D721Med (cell line): Measurements from ENCODE around the gene IP6K3.

Experiments used
- DNase-seq: peaks from one replicate; pipeline ENCODE4 v3.0.0; 2011; ENCODE audit warnings: low spot score; ENCODE audit not compliant: insufficient read length
- FAIRE-seq: peaks from 2 replicates; lab custom pipeline; 2011; peaks lifted over from hg19 to GRCh38; lab: Jason Lieb, UNC
- TF ChIP-seq, protein P1 (sequence below): IDR thresholded peaks from 2 replicates; pipeline ENCODE4 v1.5.1; 2012; ENCODE audit warnings: mild to moderate bottlenecking, control low read depth; ENCODE audit not compliant: insufficient read depth; ENCODE audit errors: missing control alignments

Gene IP6K3

DNA sequence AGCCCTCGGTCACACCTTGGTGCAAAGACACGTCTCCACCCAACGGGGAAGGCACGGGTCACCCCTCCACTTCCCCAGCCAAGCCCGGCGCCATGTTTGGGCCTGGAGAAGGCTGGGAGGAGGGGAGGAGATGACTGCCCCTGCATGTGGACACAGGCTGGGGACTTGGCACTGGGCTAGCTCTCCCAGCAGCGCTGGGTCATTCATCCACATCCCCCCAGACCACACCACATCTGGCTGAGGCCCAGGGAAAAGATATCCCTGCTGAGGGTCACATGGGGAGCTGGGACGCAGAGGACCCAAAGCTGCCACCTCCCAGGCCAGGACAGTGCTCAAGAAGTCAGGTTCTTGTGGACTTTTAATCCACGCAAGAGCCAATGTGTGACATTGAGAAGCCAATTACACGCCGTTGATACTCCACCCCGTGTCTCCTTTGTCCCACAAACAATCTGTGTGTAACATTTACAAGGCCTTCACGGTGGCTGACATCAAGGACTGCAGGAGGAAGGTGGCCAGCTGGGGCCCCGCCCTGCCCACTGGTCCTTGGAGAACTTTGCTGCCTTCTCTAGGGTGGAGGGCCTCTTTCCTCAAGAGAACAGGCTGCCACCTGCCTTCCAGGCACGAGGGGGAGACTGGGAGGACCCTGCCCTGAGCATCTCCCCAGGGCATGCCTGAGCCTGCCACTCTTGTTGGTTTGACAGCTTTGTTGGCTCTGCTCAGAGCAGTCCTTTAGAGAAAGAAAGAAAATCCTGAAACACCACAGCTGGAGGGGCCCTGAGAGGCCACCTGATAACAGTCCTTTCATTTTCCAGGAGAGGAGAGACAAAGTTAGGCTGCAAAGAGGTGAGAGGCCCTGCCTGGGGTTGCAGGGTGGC is 5.3 kb upstream of the IP6K3 start:
- no peak for FAIRE-seq
- TF ChIP-seq, protein P1, sequence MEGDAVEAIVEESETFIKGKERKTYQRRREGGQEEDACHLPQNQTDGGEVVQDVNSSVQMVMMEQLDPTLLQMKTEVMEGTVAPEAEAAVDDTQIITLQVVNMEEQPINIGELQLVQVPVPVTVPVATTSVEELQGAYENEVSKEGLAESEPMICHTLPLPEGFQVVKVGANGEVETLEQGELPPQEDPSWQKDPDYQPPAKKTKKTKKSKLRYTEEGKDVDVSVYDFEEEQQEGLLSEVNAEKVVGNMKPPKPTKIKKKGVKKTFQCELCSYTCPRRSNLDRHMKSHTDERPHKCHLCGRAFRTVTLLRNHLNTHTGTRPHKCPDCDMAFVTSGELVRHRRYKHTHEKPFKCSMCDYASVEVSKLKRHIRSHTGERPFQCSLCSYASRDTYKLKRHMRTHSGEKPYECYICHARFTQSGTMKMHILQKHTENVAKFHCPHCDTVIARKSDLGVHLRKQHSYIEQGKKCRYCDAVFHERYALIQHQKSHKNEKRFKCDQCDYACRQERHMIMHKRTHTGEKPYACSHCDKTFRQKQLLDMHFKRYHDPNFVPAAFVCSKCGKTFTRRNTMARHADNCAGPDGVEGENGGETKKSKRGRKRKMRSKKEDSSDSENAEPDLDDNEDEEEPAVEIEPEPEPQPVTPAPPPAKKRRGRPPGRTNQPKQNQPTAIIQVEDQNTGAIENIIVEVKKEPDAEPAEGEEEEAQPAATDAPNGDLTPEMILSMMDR: no peak

DNA sequence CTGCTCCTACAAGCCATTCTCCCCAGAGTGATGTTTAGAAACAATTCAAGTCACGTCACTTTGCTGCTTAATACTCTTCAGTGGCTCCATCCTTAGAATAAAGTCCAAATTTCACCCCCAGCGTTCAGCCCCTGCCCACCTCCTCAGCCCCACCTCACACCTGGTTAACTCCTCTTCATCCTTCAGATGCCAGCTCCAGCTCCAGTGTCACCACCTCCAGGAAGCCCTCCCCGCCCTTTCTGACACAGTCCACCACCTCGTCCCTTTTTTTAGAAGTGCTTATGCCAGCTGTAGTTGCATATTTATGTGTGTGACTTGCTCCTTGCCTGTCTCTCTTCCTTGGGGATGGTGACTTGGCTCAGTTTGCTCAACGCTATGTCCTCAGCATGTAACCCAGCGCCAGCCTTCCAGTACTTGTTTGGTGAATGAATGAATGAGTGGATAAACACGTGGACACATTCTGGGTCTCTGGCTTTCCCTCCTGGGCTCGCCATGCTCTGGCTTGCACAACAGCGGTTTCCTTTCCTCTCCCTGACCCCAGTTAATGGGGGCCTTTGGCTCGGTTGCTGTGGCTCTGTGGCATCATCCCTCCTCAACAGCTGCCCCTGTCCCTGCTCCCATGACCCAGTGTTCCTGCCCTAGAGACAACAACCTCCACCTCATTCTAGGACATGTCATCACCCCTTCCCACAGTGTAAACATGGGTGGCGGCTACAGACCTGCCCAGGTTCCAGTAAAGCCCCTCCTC is 3.7 kb upstream of the IP6K3 start:
- DNase-seq: no peak
- no peak for FAIRE-seq
- TF ChIP-seq, protein P1: no peak

More for the DNA sequence above, 5.3 kb upstream of the IP6K3 start:
- no peak for DNase-seq

DNA sequence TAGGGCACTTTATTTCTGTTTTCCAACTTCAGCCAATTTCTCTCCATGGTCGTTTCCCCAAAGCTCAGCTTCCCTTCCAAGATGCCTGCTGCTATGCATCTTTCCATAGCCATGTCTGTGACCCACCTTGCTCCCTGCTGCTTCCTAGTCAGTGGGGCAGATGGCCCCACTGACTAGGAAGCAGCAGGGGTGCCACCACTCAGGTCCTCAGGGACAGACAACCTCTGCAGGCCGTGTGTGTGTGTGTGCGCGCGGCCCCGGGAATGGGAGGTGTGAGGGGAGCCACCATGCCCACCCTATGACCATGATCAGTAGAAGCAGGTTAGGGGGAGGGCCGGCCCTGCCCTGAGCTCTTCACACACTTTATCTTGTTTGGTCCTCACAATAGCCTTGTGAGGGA is 2.7 kb upstream of the IP6K3 start:
- DNase-seq: no peak
- no peak for FAIRE-seq
- TF ChIP-seq, protein P1: no peak

DNA sequence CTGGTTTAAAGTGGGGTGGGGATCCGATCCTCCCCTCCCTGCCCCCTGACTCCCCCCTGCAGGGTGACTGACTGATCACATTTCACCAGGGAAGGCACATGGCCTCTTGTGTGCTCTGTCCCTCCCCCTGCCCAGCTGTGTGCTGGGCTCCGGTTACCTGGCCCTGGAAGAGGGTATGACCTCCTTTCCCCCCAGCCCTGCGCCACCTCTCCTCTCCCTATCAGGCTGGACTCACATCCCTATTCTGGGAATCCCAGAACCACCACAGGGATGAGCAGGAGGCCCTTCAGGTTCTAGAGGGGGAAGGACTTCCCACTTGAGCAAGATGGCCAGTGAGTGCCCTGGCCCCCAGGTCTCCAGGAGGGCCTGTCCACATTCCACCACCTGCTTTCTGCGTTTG is 2.1 kb upstream of the IP6K3 start:
- DNase-seq: no peak
- TF ChIP-seq, protein P1: no peak
- no peak for FAIRE-seq

DNA sequence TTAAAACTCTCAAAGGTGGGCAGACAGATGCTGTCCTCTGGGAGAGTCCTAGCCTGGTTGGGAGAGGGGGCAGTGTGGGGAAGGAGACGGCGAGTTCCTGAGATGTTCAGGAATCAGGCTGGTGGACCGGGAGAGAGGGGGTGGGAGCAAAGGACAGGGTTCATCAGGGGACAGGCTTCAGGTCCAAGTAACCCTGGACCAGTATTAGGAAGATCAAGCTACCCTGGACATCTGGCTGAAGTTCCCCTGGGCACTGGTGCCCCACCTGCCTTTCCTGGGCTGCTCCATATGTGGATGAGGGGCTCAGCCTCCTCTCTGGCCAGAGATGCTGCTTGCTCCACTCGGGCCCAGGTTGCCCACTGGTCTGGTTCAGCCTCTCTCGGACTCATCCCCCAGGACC is 1.1 kb upstream of the IP6K3 start:
- DNase-seq: no peak
- FAIRE-seq: no peak
- TF ChIP-seq, protein P1: no peak

DNA sequence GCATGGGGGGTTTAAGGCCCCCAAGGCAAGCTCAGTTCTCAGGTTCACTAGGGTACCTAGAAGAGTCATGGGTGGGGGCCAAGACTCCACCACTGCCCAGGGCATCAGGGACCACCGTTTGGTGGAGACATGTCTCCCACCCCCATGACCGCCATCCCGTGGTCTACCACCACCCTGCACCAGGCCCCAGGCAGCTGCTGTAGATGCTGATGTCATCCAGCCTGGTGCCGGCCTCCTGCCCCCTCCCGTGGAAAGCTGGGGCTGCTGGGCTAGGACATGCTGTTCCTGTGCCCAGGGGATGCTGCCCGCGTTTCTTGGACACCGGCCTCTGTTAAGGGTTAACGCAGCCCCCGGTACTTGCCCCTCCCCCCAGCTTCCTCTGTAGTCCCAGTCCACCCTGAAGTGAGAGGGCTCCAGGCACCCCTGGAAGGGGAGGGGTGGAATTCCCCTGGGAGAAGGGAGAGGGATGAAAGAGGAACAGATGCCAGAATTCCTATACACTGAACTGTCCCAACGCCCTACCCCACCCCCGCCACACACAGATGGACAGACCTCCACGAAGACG is 587 bp downstream of the IP6K3 start:
- DNase-seq (no peak), FAIRE-seq (no peak)
- TF ChIP-seq, protein P1: no peak

DNA sequence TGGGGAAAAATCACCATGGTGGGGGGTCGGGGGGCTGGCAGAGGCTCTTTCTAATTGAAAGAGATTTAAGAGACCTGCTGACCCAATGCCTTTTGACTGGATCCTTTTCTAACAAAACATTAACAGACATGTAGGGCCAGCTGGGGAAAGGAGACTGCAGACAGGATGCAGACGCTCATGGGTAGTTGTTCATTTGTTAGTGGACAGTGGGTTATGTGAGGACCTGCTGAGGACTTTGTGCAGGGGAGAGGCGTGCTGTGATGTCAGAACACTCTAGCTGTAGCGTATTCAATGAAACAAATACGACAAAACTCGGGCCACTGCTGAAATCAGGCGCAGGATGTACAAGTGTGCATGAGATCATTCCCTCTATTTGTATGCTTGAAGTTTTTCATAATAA is 1.2 kb downstream of the IP6K3 start:
- DNase-seq: no peak
- FAIRE-seq: no peak
- TF ChIP-seq, protein P1: no peak
